ENCODE results near the gene FAM151B. TPM values are rescaled to one million over a fixed set of nuclear protein-coding genes. Genes with fewer than 3 reads are reported as not detected.

The FAM151B gene, protein sequence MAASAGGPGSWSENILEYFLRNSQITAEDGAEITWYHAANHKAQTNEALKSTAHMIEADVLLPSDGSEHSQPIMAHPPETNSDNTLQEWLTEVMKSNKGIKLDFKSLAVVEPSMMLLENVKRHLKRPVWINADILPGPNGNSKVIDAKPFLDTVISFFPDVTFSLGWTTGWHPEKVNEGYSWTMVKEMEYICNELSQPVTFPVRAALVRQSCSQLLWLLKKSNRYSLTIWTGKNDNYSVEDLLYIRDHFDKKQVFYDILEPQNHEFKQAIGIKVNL
- 2.9 and 3.4 TPM in 2 replicates for total RNA-seq

DNA sequence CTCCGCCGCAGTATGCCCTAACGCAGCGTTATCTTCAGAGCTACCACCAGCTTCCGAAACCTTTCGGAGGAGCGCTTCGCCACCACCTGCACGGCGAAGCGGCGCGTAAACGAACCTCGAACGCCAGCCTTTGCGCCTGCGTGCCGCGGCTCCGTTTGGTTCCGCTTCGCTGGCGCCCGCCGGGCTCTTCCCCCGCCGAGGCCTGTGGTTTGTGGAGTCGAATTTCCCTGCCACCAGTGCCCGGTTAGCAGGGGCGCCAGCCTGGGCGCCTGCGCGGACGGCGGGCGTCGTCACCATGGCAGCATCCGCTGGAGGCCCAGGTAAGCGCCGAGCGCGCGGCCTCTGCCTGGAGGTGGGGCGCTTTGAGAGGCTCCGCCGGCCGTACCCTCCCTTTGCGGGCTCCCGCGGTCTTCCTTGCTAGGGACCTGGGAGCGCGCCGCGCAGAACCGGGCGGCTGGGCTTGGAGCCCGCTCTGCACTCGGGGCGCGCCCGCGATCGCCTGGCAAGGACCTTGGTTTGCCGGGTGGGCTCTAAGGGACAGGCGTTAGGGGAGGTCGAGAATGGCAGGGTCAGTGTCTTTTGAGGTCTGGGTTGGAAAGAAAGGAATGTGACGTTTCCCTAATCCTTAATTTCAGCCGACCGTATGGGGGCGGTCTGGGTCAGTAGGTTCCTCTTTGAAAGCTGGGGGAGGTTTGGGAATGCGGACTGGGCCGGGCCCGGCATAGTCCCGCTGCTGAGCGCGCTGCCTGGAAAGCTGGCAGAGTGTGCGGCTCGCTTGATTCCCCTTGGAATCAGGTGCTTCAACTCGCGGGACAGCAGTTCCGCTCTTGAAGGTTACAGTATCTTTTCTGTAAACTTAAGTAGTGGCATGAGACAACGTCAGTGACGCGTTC is at the start of gene FAM151B:
Gene FAM151B, plus strand, starts transcription at position 272 of the 893 bp plus-strand sequence. Its CDS starts 24 bp downstream, at position 296.

DNA sequence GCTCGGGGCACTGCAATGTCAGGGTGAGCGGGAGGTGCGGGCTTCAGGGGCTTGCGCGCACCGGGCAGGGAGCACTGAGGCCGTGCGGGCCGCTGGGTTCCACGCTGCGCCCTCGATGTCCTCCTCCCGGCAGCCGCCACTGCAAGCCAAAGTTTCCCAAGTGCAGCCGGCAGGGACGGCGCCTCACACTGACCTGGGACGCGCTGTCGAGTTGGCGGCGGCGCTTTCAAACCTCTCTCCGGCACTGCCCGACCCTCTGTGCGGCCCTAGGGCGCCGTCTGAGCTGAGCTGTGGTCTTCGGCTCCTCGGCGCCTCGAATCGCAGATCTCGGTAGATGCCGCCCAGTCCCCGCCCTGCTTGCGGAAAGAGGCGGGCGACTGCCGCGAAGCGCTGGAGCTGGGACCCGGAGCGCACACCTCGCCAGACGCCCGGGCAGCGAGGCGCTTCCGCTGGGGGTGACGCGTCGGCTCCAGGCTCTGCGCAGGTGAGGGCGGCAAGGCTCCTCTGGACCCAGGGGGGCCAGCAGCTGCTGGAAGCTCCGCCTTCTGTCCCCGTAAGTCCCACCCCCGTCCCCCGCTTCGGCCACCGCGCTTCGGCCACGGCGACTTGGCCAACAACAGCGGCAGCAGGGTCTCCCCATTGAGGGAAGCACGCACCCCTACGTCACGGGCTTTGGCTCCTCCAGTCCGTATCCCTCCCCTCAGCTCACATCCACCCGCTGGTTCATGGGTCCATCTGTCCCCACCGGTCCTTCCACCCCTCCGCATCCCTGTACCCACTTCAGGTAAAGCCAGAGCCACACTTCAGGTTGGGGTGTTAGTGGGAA is 82.3 kb downstream of the FAM151B start, which contains the start of gene ANKRD34B:
Gene ANKRD34B, minus strand, starts transcription at position 320 of the 826 bp plus-strand sequence. CDS start 10,261 bp downstream, outside the sequence.

Other genes with a start within 250 kb of the FAM151B start
- 11.0 and 11.1 TPM in 2 replicates for gene SERINC5, start 232.1 kb upstream of the FAM151B start, total RNA-seq
- gene SPZ1, start 168.1 kb upstream of the FAM151B start, total RNA-seq: not detected in 2 replicates
- gene ZFYVE16, start 80.0 kb upstream of the FAM151B start, total RNA-seq: 45.3 and 49.5 TPM in 2 replicates
- gene ANKRD34B, start 82.2 kb downstream of the FAM151B start, total RNA-seq: not detected in 2 replicates
- 13.4 and 22.3 TPM in 2 replicates for gene MSH3, start 166.6 kb downstream of the FAM151B start, total RNA-seq
- gene DHFR, start 166.9 kb downstream of the FAM151B start, total RNA-seq: 57.7 and 89.8 TPM in 2 replicates

Data from thoracic aorta endothelial cell (primary cell).